ENCODE measurements around the gene KLHL29.

The KLHL29 gene

DNA sequence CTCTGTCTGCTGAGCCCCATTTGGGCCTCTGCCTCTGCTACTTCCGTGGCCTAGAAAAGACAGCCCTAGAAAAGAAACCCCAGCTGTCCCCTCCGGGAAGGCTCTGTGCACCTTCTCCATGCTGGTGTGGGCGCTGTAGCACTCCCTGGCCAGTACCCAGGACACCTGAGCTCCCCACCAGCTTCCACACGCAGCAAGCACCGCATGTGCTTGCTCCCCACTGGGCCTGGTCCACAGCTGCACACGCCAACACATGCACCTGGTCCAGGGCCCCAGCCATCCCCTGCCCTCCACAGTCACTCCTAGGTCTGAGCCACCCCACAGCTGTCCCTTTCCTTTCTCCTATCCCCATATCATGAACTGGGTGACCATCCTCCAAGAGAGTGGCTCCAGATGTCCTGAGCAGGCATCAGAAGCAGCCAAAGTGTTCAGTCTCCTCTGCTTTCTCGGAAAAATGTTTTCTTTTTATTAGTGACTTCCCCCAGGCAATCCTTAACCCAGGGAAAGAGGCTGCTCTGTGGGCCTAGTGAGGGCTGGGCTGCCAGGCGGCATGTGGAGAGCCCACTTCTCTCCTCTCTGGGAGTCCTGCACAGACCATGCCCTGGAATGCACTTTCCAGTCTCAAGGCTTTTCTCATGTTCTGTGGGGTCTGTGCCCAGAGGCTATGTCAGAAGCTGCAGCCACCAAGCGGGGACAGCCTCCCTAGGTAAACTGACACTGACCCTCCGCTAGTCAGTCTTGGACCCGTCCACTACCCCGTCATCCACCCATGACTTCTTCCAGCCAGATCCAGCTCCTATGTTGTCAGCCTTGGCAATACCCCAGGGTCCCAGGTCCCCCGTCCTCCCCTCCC is 133.7 kb downstream of the KLHL29 start:
- DNase-seq = no peak

DNA sequence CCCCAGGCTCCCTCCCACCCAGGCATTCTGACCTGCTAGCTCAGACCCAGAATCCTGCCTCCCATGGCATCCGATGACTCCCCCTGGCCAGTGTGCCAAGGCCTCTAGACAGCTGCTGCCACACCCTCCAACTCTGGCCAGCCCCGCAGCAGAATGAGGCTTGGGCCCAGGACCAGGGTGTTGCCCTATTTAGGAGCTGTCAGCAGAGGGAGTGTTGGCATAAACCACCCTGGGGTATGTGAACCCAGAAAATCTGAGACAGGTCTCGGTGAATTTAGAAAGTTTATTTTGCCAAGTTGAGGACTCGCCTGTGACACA is 134.3 kb downstream of the KLHL29 start:
- DNase-seq = no peak

DNA sequence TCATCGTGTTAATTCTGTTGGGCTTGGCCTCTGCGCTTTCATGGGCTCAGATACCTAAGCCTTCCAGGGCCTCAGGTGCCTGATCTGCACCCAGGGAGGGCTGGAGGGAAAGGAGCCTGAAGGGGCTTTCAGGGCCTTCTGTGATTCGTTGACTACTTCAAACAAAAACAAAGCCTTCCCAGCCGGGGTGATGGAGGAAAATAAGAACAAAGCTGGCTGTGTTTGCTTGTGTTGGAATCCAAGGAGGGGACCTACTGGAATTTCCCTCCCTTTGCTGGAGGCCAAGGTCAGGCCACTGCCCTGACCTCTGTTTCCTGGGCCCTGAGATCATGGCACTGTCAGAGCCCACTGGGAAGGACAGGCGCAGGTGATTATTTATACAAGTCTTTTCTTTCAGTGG is 135.3 kb downstream of the KLHL29 start:
- DNase-seq = no peak

DNA sequence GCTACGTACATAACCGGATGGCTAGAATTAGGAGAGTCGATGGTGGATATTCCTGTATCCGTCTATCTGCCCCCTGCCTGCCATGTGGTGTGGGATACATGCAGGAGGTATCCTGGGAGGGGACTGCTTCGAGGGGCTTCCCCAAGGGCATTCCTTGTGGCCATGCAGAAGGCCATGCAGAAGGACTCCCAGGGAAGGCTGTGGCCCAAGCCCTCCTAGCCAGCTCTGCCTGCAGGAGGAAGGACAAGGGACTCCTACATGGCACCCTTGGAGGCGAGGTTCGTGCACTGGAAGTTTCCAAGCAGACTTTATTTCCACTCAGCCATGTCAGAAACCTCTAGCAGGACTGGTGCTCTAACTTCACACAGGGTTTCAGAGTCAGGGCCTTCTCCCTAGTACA is 136.1 kb downstream of the KLHL29 start:
- DNase-seq = no peak

DNA sequence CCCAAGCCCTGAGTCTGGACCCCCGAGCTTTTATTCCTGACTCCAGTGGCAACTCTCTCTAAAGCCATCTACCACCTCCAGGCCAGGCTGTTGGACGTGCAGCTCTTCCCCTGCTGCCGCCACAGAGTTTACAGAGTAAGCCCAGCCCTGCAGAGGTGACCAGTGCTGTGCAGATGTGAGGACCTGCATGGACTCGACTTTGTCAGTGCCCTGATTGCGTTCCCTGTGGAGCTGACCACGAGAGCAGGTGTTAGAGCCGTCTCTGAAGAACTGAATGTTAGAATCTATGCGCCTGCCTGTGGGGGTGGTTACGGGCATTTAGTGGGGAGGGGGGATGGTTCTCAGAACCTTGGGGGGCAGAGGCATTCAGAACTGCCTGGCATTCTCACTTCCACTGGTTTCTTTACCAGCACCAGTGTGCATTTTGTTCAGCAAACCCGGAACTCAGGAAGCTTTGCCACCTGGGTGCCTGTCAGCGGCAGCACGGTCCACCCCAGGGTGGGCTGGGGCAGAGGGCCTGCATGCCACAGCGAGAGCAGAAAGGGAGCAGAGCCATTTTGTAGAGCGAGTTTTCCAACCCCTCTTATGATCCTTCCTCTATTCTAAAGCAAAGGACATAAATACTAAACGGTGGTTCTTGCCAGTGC is 137.9 kb downstream of the KLHL29 start:
- no peak for DNase-seq

DNA sequence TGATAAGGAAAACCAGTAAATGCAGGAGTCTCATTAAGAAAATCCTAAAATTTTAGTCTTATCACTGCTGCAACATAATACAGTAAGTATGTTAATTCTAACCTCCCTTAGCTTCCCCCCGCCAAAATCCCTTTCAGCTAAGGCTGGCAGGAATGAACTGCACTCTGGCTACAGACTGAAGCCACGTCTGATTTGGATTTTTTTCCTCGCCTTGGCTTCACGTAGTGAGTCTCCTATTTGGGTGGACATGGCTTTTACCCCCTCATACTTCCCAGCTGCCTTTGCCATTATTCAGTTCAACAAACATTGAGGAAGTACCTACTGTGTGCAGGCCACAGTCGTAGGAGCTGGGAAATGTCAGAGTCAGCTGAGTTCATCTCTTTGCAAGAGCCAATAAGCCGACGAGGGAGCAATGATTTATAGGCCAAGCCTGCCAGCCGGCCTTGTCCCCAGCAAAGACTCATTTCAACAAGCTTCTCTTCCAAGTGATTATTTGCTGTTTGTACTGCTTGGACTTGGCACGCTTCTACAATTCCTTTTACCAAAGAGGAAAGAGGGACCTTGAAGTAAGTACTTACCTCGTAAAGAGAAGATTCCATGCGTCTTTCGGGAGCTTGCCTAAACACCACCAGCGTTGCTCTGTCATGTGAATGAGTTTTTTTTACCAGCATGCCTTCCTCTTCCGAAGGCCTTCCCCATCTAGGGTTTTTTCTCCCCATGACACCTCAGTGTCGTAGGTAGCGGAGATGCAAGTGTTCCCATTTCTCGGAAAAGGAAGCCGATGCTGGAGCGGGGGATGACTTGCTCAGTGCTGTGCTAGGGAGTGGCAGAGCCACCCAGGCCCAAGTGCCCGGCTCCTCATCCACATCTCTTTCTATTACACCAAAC is 138.6 kb downstream of the KLHL29 start:
- DNase-seq = no peak

DNA sequence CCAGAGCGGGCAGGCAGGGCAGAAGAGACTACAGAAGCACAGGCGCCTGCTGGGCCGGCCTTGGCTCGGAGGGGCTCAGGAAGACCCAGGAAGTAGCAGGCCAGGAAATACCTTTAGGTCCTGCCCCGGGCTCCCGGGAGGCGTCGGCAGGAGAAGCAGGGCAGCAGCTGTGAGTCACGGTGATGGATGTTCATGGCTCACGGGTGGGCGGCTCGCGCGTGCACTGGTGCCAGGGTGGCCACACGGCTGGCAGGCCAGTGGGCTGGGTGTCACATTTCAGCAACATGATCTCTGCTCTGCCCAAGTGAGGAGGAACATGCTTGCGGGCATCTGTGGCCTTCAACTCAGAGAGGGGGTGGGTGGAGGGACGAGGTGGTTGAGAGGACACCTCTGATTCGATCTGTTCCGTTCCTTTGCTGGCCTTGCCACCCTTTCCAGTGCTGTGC is 139.3 kb downstream of the KLHL29 start:
- no peak for DNase-seq

DNA sequence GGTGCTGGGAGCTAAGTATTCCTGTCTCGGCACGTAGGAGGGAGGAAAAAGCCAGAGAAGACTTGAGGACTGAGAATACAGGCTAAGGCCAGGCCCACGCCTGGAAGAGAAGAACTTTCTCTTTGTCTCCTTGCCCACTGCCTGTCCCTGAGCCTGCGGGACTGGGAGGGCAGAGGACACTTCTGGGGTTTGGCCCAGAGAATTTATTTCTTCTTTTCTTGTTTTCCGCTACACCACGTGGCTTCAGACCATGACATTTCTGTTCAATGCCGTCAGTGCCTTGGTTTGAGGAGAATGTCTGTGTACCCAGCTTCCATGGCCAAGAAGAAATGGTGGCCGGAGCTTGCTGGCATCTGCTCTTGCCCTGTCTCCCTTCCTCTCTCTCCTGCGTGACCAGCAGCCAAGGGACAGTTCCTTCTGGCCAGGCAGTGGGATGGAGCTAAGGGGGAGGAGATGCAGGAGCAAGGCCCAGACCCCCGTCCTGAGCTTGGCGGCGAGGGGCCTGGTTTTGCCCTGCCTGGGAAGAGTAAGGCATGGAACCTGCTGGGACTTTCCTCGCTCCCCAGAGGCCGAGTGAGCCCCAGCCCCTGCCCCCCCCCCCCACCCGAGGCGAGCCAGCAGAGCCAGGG is 140.3 kb downstream of the KLHL29 start:
- DNase-seq = no peak

DNA sequence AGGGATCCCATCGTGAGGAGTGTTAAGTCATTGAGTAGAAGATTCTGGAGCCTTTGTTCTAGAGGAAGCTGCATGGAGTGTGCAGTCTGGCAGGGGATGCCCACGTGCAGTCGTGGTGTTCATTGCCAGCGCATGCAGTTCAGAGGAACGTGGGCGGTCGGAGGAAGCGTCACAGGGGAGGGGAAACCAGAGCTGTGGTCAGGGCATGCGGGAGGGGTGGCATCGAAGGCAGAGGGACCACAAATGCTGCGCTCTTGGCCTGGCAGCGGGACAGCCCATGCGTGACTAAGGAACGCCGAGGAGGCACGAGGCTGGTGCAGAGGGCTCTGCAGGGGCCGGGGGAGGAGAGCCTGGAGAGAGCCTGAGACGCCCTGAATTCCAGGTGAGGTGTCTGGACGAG is 141.1 kb downstream of the KLHL29 start:
- peak; percentile 26 to 47 for DNase-seq

- DNase-seq = no peak
These were observed 142.1 kb downstream of the KLHL29 start for GRCh38 chr2:23526835-23527790.

GRCh38 chr2:23528171-23528570 is 143.2 kb downstream of the KLHL29 start:
- DNase-seq = no peak

DNA sequence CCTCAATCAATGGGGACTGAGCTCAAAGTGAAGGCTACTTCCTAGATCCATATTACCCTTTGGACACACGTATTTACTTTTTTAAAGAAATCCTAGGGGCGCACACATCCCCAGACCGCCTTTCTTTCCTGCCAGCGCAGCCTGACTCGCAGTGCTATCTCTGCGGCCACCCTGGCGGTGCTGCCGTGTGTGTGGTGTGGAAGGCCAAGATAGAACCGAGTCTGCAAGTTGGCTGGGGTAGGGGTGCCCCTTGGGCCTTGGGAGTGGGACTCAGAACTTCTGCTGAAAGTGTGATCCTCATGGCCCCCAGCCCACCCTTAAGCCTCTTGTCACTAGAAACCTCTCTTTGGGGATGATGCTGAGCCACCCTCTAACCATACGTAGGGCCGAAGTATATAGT is 143.7 kb downstream of the KLHL29 start:
- no peak for DNase-seq

DNA sequence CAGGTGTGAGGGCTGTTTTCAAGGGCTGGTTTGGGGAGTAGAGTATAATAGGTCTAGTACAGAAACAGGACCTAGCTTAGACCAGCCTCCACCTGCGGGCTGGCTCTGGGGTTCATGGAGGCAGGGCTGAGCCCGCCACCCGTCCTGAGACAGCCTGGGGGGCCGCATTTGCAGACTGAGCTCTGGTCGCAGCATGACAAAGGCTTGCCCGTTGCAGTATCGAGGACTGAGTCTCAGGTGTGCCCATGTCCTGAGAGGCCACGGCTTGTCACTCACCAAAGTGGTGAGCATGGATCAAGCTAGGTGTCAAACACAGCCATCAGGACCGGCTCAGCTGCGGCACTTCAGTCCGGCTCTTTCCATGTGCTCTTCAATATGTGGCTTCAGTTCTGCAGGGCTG is 144.7 kb downstream of the KLHL29 start:
- DNase-seq = no peak

- no peak for DNase-seq
These were observed 145.4 kb downstream of the KLHL29 start for GRCh38 chr2:23530206-23530908.

DNA sequence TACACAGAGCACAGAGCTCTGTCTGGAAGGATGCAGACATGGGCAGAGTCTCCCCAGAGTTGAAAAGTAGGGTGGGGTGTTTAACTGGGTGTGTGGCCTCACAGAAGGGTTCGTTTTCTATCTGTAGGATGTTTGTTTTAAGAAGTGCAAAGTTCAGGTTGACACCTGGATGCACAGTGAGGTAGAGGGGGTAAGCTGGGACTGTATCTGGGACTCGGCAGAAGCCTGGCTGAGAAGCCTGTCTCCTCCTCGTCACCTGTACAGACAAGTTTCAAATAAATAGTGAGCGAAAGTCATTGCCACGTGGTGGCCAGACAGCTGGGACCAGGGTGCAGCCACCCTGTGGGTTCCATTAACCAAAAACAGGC is 145.9 kb downstream of the KLHL29 start:
- no peak for DNase-seq

DNA sequence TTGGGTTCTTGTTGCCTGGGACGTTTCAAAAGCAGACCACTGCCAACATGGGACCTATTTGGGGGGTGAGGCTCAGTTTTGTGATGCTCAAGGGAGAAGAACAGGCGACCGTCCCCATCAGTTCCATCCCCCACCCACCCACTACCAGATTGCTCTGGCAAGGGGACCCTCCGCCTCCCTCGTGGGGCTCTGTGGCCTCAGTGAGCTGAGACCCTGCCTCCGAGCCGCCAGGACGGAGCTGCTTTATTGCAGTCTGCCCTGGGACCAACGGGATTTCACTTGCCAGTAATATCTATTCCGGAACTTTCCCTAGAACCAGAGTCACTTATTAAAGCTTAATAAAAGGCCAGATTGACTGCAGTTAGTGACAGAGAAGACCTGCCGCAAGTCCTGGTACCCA is 146.3 kb downstream of the KLHL29 start:
- no peak for DNase-seq

DNA sequence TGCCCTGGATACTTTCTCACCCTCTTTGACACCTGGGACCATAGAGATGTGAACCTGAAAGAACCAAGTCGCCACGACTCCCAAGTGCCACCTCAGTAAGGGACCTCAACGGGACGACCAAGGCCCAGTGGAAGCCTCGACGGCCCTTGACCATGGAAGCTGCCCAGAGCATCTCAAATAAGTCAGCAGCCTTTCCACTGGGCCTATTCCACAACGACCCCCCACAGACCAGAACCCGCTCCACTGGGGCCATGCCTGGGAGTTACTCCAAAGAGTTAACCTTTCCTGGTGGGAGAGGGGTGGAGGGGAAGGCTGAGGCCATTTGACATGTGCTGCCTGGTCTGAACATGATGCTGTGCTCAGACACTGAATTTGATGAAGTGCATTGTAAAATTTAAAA is 146.9 kb downstream of the KLHL29 start:
- no peak for DNase-seq

DNA sequence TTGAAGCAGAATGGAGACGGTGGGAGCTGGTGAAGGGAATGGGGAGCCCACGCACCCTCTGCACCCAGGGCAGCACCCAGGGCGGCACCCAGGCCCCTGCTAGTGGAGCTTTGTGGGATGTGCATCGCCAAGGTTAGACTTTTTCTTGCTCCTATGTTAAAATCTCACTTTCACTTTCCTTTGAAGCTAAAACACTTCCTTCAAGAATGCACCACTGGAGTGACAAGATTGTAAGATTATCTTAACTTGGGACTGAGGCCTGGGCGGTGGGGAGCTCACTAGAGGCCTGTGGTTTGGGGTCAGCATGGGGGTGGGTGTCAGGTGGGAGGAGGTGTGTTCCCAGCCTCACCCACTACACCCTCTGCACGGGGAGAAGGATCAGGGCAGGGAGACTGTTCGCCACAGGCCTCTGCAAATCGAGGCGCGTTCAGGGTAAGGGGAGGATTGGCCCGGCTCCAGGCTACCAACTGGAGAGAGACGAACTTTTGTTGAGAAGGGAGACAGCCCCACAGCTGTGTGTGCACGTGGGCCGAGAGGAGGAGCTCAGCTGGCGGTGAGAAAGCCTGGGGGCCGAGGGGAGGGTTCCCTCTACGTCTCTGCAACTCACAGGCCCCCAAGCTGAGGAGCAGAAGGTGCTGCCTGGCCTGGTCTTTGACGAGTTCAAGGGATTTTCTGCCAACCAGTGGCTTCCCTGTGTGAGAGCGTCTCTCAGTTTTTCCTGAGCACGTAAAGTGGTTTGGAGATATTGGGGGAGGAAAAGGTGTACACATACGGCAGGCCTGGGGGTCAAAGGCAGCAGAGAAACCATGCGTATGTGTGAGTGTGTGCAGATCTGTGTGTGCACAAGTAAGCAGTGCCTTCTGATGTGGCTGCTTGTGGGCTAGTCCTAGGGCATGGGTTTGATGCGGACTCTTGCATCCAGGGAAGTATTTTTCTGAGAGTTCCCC is 147.7 kb downstream of the KLHL29 start:
- peak; percentile 44 to 51 for DNase-seq

DNA sequence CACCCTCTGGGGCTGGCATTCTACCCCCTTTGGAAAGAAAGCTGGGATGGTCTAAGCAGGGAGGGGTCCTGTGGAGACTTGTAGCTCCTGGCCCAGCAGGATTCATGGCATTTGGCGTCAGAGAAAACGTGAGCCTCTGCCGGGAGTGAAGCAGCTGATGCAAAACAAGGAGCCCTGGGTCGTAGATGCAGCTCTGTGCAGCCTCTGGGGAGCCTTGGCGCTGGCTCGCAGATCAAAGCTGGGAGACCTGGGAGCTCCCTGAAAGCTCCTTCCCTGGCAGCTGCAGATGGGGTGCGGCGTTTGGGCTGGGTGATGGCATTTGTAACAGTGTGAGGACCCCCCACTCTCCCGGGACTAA is 148.3 kb downstream of the KLHL29 start:
- peak in 1 of 2 experiments; percentile 6 for DNase-seq

DNA sequence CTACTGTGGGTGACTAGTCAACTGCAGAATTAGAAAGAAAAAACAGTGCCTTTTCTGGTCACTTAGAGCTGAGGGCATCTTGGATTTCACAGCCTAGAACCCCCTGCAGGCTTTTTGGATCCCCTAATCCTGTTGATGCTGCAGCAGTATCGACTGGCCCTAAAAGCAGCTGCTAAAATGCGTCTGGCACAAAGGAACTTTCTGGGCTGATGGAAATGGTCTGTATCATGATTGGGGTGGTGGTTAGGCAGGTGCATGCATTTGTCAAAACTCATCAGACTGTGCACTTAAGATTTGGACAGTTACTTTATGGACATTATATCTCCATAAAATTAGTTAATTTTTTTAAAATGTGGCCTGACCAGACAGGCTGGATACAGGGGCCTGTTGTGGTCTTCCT is 149.8 kb downstream of the KLHL29 start:
- DNase-seq = no peak

All from activated CD4-positive, alpha-beta T cell treated with anti-CD3 and anti-CD28 coated beads, Interleukin-2, amount 50 U/mL, for 48 hours (primary cell).